SK-N-MC (cell line): Measurements from ENCODE around the gene MLLT3.

ENCODE experiments used
- EZH2 ChIP-seq: fragments of 200-600 bp; sonication (generic); IDR thresholded peaks from one replicate; pipeline ENCODE4 v1.6.1; 2017; ENCODE audit warnings: antibody characterized with exemption
- FOXP2 ChIP-seq: optimal IDR thresholded peaks from 2 replicates; pipeline ENCODE3; 2011; ENCODE audit warnings: mild to moderate bottlenecking, moderate library complexity; ENCODE audit not compliant: insufficient read depth; ENCODE audit errors: extremely low read length, control extremely low read depth
- POLR2AphosphoS5 ChIP-seq: IDR thresholded peaks from 2 replicates; pipeline ENCODE4 v1.6.1; 2012; ENCODE audit warnings: mild to moderate bottlenecking, low read depth, low read length, borderline replicate concordance

- no peak for TF ChIP-seq EZH2
- no peak for TF ChIP-seq POLR2AphosphoS5
- no peak for TF ChIP-seq FOXP2
These were observed 306.6 kb downstream of the MLLT3 start for GRCh38 chr9:20315677-20316076.
